ENCODE data around the gene ADORA3.
"Not testable (repeated sequence)": the region's sequence is repeated elsewhere in the genome, so short reads cannot be mapped to it uniquely, and the experiment has no call there.

Gene ADORA3
- 0 to 0.38 (median 0) reads per million in 9 experiments for total RNA-seq

GRCh38 chr1:111503585-111504060 lies at the start of gene ADORA3, which contains the start of gene TMIGD3:
Gene ADORA3 (minus strand): TSS chr1:111503633. CDS start chr1:111503354, 279 bp downstream.
Gene TMIGD3 (minus strand): TSS chr1:111503633. CDS start chr1:111503354, 279 bp downstream.
- Mint-ChIP-seq H3K27ac (peak within 1 kb of the TSS; percentile 68 to 77), H3K4me3 (peak within 1 kb of the TSS; percentile 3 to 50)

GRCh38 chr1:111553196-111553595 lies 49.8 kb upstream of the ADORA3 start:
- no peak for ATAC-seq (replicated peaks)
- H3K36me3 Mint-ChIP-seq (ENCODE audit: insufficient read depth): peaks cover 3% of the 10 kb centered on the region
- no peak overlapping the region for H3K4me3 Mint-ChIP-seq
- H3K9me3 Mint-ChIP-seq: no peaks in the 10 kb centered on the region
- DNase-seq: no peak
- peaks cover 2 to 4% of the 10 kb centered on the region in 2 donors for H3K4me1 Mint-ChIP-seq (ENCODE audit: low read depth in 2 of 2)
- H3K27ac Mint-ChIP-seq: no peak overlapping the region
- H3K27me3 Mint-ChIP-seq: no peaks in the 10 kb centered on the region

More at GRCh38 chr1:111503585-111504060, at the start of gene ADORA3, which contains the start of gene TMIGD3:
- ATAC-seq (replicated peaks) (no peak), DNase-seq (no peak)
- Mint-ChIP-seq H3K36me3 (ENCODE audit: insufficient read depth) (no peaks in the 10 kb centered on the region), H3K9me3 (no peaks in the 10 kb centered on the region), H3K4me1 (ENCODE audit: low read depth in 2 of 2) (peaks cover 36 to 39% of the 10 kb centered on the region in 2 donors), H3K27me3 (no peaks in the 10 kb centered on the region)

GRCh38 chr1:111552587-111552986 lies 49.2 kb upstream of the ADORA3 start:
- Mint-ChIP-seq H3K4me3 (no peak overlapping the region), H3K27ac (no peak overlapping the region), H3K9me3 (no peaks in the 10 kb centered on the region), H3K27me3 (no peaks in the 10 kb centered on the region), H3K36me3 (ENCODE audit: insufficient read depth) (peaks cover 3% of the 10 kb centered on the region), H3K4me1 (ENCODE audit: low read depth in 2 of 2) (peaks cover 2 to 4% of the 10 kb centered on the region in 2 donors)
- no peak for ATAC-seq (replicated peaks)
- DNase-seq: no peak

GRCh38 chr1:111551623-111552411 lies 48.4 kb upstream of the ADORA3 start:
- Mint-ChIP-seq H3K27me3 (no peaks in the 10 kb centered on the region), H3K4me1 (ENCODE audit: low read depth in 2 of 2) (peaks cover 2 to 4% of the 10 kb centered on the region in 2 donors), H3K36me3 (ENCODE audit: insufficient read depth) (peaks cover 3% of the 10 kb centered on the region), H3K9me3 (no peaks in the 10 kb centered on the region), H3K4me3 (no peak overlapping the region), H3K27ac (no peak overlapping the region)
- no peak for DNase-seq
- no peak for ATAC-seq (replicated peaks)

- DNase-seq; H3K27me3 Mint-ChIP-seq; H3K36me3 Mint-ChIP-seq (ENCODE audit: insufficient read depth); H3K9me3 Mint-ChIP-seq; H3K4me3 Mint-ChIP-seq; H3K4me1 Mint-ChIP-seq (ENCODE audit: low read depth in 2 of 2); ATAC-seq (replicated peaks); H3K27ac Mint-ChIP-seq: not testable (repeated sequence)
Observed at GRCh38 chr1:111547786-111548185, 44.4 kb upstream of the ADORA3 start.

GRCh38 chr1:111542187-111542586 lies 38.8 kb upstream of the ADORA3 start:
- peaks cover 0 to 3% of the 10 kb centered on the region in 2 donors for H3K4me1 Mint-ChIP-seq (ENCODE audit: low read depth in 2 of 2)
- H3K9me3 Mint-ChIP-seq: no peaks in the 10 kb centered on the region
- H3K4me3 Mint-ChIP-seq: no peak overlapping the region
- no peak overlapping the region for H3K27ac Mint-ChIP-seq
- no peak for ATAC-seq (replicated peaks)
- no peaks in the 10 kb centered on the region for H3K36me3 Mint-ChIP-seq (ENCODE audit: insufficient read depth)
- peaks cover 6 to 9% of the 10 kb centered on the region in 2 donors for H3K27me3 Mint-ChIP-seq
- DNase-seq: no peak

GRCh38 chr1:111541721-111542120 lies 38.3 kb upstream of the ADORA3 start:
- H3K9me3 Mint-ChIP-seq: no peaks in the 10 kb centered on the region
- H3K36me3 Mint-ChIP-seq (ENCODE audit: insufficient read depth): no peaks in the 10 kb centered on the region
- no peak overlapping the region for H3K4me3 Mint-ChIP-seq
- ATAC-seq (replicated peaks) (no peak), DNase-seq (no peak)
- peaks cover 0 to 5% of the 10 kb centered on the region in 2 donors for H3K4me1 Mint-ChIP-seq (ENCODE audit: low read depth in 2 of 2)
- H3K27ac Mint-ChIP-seq: no peak overlapping the region
- H3K27me3 Mint-ChIP-seq: peaks cover 6 to 9% of the 10 kb centered on the region in 2 donors

- DNase-seq: no peak
- Mint-ChIP-seq H3K4me3 (no peak overlapping the region), H3K27me3 (peaks cover 6 to 9% of the 10 kb centered on the region in 2 donors), H3K9me3 (no peaks in the 10 kb centered on the region), H3K27ac (no peak overlapping the region), H3K36me3 (ENCODE audit: insufficient read depth) (no peaks in the 10 kb centered on the region), H3K4me1 (ENCODE audit: low read depth in 2 of 2) (peaks cover 0 to 9% of the 10 kb centered on the region in 2 donors)
- no peak for ATAC-seq (replicated peaks)
Observed at GRCh38 chr1:111540928-111541327, 37.5 kb upstream of the ADORA3 start.

GRCh38 chr1:111538343-111539025 lies 35.1 kb upstream of the ADORA3 start:
- Mint-ChIP-seq H3K4me3 (no peak overlapping the region), H3K27ac (no peak overlapping the region), H3K9me3 (no peaks in the 10 kb centered on the region), H3K36me3 (ENCODE audit: insufficient read depth) (no peaks in the 10 kb centered on the region), H3K27me3 (peaks cover 6 to 9% of the 10 kb centered on the region in 2 donors), H3K4me1 (ENCODE audit: low read depth in 2 of 2) (peaks cover 0 to 9% of the 10 kb centered on the region in 2 donors)
- DNase-seq (no peak), ATAC-seq (replicated peaks) (no peak)

GRCh38 chr1:111535256-111536191 lies 32.1 kb upstream of the ADORA3 start:
- H3K27ac Mint-ChIP-seq: no peak overlapping the region
- no peak for DNase-seq
- ATAC-seq (replicated peaks): no peak
- no peaks in the 10 kb centered on the region for H3K36me3 Mint-ChIP-seq (ENCODE audit: insufficient read depth)
- peaks cover 6 to 19% of the 10 kb centered on the region in 2 donors for H3K27me3 Mint-ChIP-seq
- H3K4me3 Mint-ChIP-seq: no peak overlapping the region
- H3K9me3 Mint-ChIP-seq: no peaks in the 10 kb centered on the region
- peaks cover 0 to 6% of the 10 kb centered on the region in 2 donors for H3K4me1 Mint-ChIP-seq (ENCODE audit: low read depth in 2 of 2)

- DNase-seq: no peak
- Mint-ChIP-seq H3K9me3 (no peaks in the 10 kb centered on the region), H3K4me1 (ENCODE audit: low read depth in 2 of 2) (peaks cover 15 to 27% of the 10 kb centered on the region in 2 donors), H3K36me3 (ENCODE audit: insufficient read depth) (peaks cover 2% of the 10 kb centered on the region), H3K4me3 (no peak overlapping the region), H3K27ac (no peak overlapping the region), H3K27me3 (no peaks in the 10 kb centered on the region)
- no peak for ATAC-seq (replicated peaks)
Observed at GRCh38 chr1:111520053-111520452, 16.6 kb upstream of the ADORA3 start.

- Mint-ChIP-seq H3K27me3 (no peaks in the 10 kb centered on the region), H3K27ac (peak overlapping the region; percentile 4 to 87)
- ATAC-seq (replicated peaks): peak; percentile 46
Observed at GRCh38 chr1:111517469-111518225, 14.2 kb upstream of the ADORA3 start.

More at GRCh38 chr1:111517469-111518225, 14.2 kb upstream of the ADORA3 start:
- H3K9me3 Mint-ChIP-seq: no peaks in the 10 kb centered on the region
- no peak for DNase-seq
- H3K4me1 Mint-ChIP-seq (ENCODE audit: low read depth in 2 of 2): peaks cover 15 to 29% of the 10 kb centered on the region in 2 donors
- peak overlapping the region; percentile 17 to 74 for H3K4me3 Mint-ChIP-seq
- no peaks in the 10 kb centered on the region for H3K36me3 Mint-ChIP-seq (ENCODE audit: insufficient read depth)
